GM21529 (cell line): ENCODE measurements around the gene KCTD15.

ENCODE experiments used
- ATAC-seq: cut with Tn5 transposase; IDR thresholded peaks from one replicate; pipeline ENCODE4 v1.9.1; 2021; ENCODE audit not compliant: unreplicated experiment

KCTD15 gene

DNA sequence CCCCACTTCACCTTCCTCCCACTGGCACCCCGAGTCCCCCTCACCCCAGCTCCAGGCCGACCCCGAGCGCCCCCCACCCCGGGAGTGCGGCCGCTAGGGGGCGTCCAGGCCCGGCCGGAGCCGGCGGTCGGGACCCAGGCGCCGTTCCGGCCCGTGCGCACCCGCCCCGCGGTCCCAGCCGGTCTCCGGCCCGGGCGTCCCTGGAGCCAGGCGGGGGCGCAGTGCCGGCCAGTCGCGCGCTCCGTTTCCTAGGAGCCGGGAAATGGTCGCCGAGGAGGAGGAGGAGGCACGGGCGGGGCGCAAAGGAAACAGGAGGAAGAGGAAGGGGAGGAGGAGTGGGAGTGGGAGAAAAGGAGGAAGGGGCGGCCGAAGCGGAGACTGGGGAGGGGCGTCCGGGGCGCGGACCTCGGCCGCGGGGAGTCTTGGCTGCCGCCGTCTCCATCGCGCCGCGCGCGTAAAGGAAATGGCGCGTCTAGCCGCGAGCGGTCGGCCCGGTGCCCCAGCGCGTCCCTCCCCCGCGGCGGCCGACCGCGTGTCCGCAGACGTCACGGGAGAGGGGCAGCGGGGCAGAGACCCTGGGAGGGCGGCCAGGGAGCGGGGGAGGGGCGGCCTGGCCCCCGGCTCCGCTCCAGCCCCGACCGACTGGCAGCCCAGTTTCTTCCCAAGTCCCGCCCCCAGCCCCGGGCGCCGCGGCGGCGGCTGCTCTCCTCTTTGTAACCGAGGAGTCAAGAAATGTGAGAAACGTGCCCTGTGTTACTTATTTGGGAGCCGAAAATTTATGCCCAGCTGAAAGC is 1.1 kb upstream of the KCTD15 start:
- no peak for ATAC-seq

DNA sequence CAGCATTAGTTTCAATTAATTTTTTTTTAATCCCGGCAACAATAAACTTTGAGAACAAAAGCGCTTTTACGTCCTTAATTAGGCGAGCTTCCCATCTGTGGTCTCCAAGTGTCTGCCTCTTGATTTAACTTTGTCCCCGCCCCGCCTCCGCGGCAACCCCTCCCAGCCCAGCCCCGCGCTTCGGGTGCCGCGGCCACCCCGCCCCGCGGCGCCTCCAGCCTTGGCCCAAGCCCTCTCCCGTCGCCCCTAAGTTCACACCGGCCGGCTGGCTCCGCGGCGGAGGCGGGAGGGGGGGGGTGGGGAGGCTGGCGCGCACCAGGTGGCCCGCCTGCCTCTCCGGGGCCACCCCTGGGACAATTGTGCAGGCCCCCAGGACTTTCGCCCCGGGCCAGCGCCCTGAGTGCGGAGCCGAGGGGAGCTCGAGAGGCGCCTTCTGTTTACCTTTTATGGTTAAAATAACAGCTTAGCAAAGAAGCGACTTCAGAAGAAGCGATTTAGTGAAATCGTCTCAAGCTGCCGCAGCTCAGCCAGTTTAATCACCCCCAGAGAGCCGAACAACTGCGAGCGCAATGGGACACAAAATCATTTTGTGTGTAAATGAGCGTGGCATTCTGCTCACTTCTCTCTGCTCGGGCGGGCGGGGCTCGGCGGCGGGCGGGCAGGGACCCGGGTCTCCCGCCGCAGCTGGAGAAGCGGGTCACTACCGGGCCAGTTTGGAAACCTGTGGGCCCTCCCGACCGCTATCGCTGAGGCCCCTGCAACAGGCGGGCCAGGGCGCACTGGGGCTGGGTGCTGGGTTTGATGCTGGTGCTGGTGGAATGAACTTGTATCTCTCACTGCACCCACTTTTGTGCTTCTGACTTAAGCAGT is 1.4 kb downstream of the KCTD15 start:
- no peak for ATAC-seq

DNA sequence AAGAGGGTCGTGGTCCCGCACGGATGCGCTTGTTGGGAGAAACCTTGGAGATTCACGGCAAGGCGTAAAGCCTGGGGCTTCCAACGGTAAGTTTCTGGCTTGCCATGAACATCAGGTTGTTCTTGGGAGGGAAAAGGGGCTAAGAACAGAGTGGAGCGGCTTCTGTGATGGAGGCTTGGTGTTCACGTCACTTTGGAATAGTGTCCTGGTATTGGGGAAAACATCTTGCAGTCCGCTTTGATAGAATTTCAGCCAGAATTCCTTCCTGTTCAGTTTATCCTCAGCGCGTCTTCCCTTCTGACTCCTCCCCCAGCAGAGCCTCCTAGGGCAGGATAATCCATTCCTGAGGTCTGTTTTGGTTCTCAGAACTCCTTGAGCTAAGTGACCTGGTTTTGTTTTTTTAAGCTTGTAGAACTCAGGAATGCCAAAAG is 2.0 kb downstream of the KCTD15 start:
- no peak for ATAC-seq

DNA sequence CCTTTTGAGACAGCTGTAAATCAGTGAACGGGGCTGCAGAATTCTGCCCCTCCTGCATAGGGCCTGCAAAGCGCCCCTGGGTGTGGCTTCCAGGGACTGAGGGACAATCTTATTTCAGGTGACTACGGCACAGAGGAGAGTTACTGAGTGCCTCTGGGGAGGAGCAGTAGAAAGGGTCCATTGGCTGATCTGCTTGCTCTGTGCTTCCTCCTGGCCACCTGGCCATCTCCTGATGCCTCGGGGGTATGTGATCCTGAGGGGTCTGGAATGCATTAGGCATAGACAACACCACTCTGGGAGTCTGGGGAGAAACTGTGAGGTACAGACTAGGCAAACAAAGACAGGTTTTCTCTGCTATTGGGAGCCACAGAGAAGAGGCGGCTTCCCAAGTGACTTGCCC is 2.8 kb downstream of the KCTD15 start:
- ATAC-seq = no peak

DNA sequence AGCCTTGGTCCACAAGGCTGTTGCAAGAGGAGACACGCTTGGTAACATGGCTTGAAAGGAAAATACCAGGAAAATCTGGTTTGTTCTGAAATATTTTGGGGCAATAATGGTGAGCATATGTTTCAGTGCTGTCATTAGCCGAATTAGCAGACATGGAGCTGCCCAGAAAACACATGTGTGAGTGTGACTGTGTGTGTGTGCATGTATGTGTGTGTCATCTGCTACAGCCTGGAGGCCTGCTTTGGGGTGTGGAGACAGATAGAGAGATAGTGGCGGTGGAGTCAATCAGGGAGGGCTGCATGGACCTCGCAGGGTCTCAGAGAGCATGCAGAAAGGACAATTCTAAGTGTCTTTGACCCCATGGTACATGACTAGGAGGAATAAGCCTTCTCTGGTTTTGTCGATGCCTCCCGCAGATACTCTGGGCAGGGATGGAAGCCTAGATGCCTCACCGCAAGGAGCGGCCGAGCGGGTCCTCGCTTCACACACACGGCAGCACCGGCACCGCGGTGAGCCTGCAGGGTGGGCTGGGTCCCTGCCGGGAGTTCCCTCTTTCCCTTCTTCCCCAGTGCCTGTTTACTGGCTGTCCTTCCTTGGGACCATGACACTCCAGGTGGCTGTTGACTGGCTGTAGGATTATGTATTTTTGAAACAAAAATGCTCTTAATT is 3.5 kb downstream of the KCTD15 start:
- no peak for ATAC-seq

DNA sequence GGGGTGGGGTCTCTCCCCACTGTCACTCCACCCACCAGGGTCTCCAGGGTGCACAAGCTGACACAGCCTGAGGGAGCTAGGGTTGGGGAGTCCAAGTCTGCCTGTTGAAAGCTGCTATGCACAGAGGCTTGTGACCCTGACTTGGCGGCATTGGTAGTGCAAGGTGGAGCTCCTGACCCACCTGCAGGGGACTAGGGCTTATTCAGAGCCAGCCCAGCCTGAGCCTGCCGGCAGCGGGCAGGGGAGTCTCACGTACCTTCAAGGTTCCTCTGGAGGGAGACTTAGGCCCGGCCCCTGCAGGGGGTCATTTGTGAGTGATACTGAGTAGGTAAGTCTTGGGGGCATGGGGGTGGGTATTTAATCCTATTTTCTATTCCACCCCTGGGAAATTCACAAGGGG is 4.7 kb downstream of the KCTD15 start:
- ATAC-seq = no peak

DNA sequence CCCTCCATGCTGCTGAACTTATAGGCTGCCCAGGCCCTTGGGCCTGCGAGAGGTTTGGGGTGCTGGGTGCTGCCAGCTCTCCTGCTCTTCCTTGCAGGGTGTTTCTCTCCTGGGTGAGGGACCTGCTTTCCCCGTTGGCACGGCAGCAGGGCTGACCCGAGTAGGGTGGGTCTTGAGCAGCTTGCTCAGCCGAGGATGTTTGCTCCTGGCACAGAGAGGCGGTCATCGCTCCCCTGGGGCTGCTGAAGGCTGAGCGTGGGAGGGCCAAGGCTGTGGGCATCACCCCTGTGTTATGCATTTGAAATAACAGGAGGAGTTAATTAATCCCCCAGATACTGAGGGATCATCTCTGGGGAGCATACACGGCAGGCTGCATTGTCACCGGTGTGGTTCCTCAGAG is 5.3 kb downstream of the KCTD15 start:
- no peak for ATAC-seq

DNA sequence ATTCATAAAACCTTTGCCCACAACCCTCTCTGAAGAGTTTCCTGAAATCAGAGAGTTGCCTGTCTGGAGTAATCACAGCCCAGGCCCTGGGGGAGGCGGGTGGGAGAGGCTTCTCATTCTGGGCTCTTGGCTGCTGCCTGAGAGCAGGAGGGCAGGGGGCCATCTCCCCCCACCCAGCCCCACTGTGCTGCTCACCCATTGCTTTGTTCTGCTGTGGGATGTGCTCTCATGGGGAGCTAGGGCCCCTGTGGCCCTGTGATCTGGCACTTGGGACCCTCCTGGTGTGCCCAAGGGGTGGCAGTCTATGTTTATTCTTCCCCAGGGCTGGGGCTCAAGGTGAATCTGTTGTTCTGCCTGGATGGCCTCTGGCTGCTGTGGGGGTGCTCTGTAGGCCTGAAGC is 6.1 kb downstream of the KCTD15 start:
- ATAC-seq = no peak

DNA sequence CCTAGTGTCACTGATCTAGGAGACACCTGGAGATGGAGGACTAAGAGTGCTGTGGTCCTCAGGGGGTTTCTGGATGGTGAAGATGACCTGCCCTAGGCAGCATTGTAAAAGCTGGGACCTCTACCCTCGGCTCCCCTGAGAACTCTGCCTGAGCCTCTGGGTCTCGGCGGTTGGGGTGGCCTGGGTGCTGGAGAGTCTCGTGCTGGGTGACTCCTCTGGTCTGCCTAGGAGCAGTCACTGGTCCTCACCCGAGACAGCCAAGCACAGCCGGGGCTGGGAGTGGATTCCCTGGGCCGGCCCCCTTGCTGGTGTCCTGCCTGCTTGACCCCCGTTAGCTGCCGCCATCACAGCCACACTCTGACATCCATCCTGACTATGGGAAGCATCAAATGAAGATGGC is 6.7 kb downstream of the KCTD15 start:
- no peak for ATAC-seq

DNA sequence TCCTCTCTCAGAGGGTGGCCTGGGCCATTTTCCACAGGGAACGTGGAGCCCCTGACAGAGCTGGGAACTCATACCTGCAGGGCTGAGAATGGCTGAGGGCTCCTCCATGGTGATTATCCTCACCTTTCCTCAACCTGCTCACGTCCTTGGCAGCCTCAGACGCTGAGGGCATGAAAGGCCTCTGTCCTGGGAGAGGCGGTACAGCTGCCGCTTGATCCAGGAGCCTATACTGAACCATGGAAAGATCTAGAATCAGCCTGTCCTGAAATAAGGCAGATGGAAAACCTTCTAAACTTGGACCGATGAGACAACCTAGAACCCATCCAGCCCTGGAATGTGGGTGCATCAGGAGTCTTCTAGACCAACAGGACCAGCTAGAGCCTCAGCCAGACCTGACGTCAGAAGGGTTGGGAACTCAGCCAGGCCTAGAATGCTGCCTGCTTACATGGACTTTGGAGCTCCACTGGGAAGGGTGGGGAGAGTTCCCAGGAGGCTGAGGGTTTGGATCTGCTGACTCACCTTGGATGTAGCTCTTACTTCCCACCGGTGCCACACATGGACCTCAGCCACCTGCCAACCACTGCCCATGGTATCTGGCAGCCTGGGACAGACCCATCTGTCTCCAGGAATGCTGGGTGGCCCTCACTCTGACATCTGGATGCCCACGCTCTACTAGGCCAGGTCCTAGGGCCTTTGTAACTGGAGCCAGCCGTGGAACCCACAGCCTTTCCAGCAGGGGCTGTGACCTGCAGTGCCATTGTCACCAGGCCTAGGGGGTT is 7.5 kb downstream of the KCTD15 start:
- ATAC-seq = no peak

DNA sequence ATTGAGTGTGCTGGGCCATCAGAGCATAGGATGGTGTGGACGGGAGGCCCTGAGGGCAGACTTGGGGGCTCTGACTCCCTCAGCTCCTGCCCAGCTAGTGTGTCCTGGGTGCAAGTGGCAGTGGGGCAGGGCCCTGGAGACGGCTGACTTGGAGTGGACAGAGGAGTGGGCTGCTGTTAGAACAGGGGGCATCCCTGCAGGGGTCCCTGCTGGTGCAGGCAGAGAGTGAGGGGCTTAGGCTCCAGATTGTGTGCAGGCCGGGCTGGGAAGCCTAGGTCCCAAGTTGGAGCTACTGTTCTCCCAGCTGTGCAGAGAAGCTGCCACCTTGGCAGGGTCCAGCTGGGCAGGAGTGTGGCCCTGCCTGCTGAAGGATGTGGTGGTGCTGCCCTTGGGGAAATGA is 8.6 kb downstream of the KCTD15 start:
- no peak for ATAC-seq

DNA sequence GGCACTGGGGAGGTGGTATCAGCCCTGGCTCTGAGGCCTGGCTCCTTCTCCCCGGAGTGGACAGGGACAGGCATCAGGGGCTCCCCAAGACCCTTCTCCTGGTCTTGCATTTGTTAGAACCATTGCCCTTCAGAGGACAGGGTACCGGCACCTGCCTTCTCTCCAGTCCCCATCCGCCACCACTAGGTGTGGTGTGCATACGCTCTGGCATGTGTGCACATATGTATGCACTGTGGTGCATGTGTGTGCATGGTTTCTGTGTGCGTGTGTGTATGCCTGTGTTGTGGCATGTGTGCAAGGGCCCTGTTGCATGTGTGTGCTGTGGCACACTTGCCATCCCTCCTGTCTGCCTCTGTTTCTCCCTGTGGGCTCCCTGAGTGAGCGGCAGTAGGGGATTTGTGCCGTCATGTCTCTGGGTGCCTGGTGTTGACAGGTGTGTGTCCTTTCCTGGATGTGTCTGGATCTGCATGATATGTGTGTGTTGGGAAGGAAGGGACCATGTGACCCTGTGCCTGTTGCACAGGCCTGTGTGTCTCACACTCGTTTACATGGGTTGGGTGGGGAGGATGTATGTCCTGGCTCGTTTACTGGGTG is 9.3 kb downstream of the KCTD15 start:
- no peak for ATAC-seq

DNA sequence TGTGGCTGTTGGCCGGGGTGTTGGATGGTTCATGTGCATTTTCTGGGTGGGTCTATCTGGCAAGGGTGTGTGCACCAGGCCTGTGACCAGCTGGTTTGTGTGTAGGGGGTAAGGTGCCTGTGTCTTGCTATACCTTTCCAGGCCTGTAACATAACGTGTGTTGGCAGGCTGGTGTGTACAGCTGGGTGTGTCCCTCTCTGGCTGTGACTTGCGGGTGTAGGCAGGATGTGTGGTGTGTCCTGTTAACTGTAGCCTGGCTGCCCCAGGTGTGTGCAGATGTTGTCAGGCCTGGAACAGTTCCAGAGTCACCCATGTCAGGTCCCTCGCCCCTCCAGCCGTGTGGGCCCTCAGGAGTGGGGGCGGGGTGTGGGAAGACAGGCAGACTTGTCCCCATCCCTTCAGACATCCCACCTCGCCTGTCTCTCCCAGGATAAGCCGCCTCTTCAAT is 9.8 kb downstream of the KCTD15 start:
- no peak for ATAC-seq

DNA sequence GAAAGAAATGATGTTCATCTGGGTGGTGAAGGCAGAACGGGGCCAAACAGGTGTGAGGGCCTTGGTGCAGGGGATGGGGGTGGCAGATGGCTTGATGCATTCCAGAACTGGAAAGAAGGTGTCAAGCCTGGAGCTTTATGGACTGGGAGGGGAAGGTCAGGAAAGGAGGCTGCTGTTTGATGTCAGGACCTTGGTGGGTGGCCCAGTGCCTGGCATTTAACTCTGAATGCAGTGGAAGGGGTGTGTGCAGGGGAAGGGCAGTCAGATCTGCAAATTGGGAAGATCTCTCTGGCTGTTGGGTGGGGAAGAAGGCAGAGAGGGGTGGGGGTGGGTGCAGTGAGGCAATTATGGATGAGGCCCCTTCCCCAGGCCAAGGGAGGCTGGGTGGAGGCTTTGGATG is 11.7 kb downstream of the KCTD15 start:
- no peak for ATAC-seq

DNA sequence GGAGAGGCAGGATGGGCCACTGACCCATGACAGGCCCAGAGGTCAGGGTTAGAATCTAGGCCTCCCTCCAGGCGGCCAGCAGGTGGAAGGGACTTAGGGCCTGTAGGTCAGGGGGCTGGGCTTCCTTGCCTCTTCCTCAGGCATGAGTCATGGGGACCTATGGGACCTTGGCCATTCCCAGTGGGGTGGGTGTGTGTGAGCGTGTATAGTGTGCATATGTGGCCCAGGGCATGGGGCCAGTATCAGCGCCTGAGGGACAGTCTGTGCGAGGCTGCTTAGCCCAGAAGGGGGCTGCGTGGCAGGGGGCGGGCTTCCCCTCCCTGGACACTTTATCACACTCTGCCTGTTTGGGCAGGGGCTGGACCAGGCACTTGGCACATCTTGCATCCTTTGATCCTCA is 13.3 kb downstream of the KCTD15 start:
- no peak for ATAC-seq

DNA sequence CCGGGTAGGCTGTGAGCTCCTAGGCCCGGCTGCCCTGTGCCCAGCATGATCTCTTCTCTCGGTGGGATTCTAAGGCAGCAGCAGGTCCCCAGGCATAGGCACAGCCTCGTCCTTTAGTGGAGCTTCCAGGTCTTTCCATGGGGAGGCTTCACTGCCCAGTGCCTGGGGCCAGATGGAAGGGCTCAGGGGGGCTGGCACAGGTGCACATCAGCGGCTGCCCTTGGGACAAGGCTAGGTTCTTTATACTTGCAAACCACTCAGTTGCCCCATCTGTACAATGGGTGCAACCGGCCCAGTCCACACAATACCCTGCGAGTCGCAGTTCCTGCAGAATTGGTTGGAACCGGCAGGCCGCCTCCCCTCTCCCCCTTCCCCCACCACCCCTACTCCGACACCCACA is 14.2 kb downstream of the KCTD15 start:
- no peak for ATAC-seq

DNA sequence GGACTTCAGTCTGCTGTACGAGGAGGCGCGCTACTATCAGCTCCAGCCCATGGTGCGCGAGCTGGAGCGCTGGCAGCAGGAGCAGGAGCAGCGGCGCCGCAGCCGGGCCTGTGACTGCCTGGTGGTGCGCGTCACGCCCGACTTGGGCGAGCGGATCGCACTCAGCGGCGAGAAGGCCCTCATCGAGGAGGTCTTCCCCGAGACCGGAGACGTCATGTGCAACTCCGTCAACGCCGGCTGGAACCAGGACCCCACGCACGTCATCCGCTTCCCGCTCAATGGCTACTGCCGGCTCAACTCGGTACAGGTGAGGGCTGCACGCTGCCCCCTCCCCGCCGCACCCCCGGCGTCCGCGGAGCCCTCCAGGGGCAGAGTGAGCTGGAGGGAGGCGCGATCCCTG is 14.6 kb downstream of the KCTD15 start:
- ATAC-seq = no peak

DNA sequence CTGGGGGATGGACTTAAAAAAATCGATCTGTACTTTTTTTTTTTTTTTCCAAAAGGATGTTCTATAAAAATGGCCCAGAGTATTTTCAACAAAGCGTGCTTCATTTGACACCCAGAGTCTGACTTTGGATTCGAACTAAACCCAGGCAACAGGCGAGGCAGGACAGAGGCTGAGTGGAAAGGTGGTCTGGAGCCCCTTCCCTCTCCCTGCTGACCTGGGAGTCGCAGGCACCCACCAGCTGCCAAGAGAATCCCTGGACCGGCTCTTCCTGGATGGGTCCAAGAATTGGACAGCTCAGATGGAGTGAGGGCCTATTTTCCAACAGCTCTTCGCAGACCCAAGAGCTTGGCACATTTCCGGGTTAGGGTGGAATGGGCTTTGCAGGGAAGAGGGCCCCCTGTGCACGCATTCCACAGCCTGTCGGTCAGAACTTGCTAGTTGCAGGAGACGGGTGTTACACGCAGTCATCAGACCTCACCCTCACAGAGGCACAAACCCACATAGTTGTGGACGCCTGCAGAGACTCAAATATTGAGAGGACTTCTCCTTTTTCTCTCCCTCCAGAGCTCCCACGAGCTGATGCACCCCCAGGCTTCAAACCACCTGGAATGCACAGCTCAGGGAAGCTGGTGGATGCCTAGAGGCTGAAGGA is 15.2 kb downstream of the KCTD15 start:
- no peak for ATAC-seq

DNA sequence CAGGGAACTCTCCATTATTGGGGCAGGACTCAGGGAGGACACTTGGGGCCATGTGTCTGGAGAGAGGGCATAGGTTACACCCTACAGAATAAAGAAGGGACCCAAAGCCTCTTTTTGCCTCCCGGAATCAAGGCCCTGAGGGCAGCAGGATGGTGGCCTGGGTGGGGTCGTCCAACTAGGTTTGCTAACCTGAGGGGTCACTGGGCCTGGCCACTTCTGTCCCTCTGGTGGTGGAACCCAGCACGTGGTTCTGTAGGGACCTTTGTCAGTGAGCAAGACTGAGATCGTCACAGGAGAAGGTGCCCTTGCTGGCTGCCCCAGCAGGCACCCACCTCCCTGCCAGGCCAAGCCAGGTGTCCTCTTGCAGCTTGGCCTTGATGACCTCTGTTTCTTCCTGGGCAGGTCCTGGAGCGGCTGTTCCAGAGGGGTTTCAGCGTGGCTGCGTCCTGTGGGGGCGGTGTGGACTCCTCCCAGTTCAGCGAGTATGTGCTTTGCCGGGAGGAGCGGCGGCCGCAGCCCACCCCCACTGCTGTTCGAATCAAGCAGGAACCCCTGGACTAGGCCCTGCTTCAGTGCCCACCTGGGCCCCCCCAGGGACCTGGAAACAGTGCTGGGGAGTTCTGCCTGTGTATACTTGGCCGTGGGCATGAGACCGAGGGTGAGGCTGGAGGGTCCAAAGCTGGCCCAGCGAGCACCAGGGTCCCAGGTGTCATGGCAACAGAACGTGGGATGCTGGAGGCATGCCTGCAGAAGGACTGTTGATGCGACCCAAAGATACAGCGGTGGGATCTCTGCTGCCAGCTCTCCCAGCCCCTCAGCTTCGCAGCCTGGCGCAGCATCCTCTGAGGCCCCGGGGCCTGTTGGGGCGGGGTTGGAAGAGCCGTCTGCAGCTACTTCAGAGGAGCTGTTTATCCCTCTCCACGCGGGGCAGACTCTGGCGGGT is 16.0 kb downstream of the KCTD15 start:
- no peak for ATAC-seq
